Activated CD8-positive, alpha-beta memory T cell treated with anti-CD3 and anti-CD28 coated beads, Interleukin-2, amount 10 ng/mL, durations not matched to agents 7 days and 5 days (primary cell): ENCODE data around the gene ZSWIM5. TPM values are rescaled to one million over a fixed set of nuclear protein-coding genes. Genes with fewer than 3 reads are reported as not detected.

Experiments used
- ATAC-seq: fragments of 150-1000 bp; cut with Tn5 transposase; one replicate; pipeline ENCODE4 v1.10.0; 2021; ENCODE audit warnings: moderate library complexity
- CTCF ChIA-PET: fragments of 350-600 bp; sonication (Branson Sonifier 250); formaldehyde crosslinking; loops from one replicate; lab custom pipeline; 2021; ENCODE audit warnings: antibody characterized with exemption; lab: Charles Lee
- DNase-seq: peaks from one replicate; pipeline ENCODE4 v3.0.0-alpha.2; 2020
- H3K27ac Mint-ChIP-seq: one replicate; pipeline ENCODE4 v1.8.0; 2021; ENCODE audit warnings: mild to moderate bottlenecking, mixed read lengths
- H3K27me3 Mint-ChIP-seq: one replicate; pipeline ENCODE4 v1.8.0; 2021; ENCODE audit warnings: mixed read lengths
- H3K36me3 Mint-ChIP-seq: one replicate; pipeline ENCODE4 v1.8.0; 2021; ENCODE audit warnings: mild to moderate bottlenecking, mixed read lengths
- H3K4me1 Mint-ChIP-seq: one replicate; pipeline ENCODE4 v1.8.0; 2021; ENCODE audit warnings: mixed read lengths
- H3K4me3 Mint-ChIP-seq: one replicate; pipeline ENCODE4 v1.8.0; 2021; ENCODE audit warnings: mild to moderate bottlenecking, moderate library complexity, mixed read lengths
- H3K9me3 Mint-ChIP-seq: one replicate; pipeline ENCODE4 v1.8.0; 2022; ENCODE audit warnings: low read depth, mixed read lengths
- total RNA-seq, 2 experiments: library from RNA; stranded (reverse); gene quantifications; one replicate each; pipeline ENCODE4 v1.2.3, GENCODE V29; 2021

ZSWIM5 gene
- total RNA-seq, 2 experiments from 2014 or later: 0.47 to 0.64 TPM

DNA sequence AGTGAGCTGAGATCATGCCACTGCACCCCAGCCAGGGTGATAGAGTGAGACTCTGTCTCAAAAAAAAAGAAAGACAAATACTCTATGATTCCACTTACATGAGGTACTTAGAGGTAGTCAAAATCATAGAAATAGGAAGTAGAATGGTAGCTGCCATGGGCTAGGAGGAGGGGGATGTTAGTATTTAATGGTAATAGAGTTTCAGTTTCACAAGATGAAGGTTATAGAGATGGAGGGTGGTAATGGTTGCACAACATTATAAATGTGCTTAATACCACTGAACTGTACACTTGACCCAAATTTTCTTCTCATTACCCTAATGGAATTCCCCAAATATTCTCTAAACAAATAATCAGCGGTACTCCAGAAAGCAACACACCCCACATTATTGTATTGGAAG is 232.8 kb downstream of the ZSWIM5 start:
- peaks cover 5% of the 10 kb centered on the region for H3K4me1 Mint-ChIP-seq
- CTCF ChIA-PET: interaction anchor here (1.4 kb wide), 1 partner anchor 41 kb away, joined by 3 read pairs; no protein-coding TSS in a partner anchor
- no peak overlapping the region for H3K27ac Mint-ChIP-seq

DNA sequence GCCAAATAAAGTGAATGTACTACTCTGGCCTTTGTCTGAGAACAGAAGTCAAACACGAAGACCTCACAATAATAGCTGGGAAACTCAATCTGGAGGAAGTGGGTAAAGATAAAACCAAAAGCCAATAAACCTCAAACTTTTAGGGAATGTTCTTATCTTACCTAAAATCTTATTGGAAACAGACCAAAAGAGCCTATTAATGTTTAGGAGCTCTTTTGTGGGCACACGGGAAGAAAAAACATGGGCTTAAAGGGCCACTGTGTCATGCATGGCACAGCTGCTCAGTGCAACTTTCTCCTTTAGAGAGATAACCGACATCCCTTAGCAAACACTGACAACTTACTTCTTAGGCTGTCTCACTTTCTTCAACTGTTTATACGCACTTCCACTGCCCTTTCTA is 236.1 kb downstream of the ZSWIM5 start:
- Mint-ChIP-seq H3K4me3 (no peak overlapping the region), H3K4me1 (peaks cover 5% of the 10 kb centered on the region), H3K36me3 (peaks cover 20% of the 10 kb centered on the region), H3K27me3 (no peaks in the 10 kb centered on the region), H3K27ac (no peak overlapping the region), H3K9me3 (no peaks in the 10 kb centered on the region)
- CTCF ChIA-PET: interaction anchor here (1.2 kb wide), 2 partner anchors 10 to 13 kb away, joined by 3 read pairs; no protein-coding TSS in a partner anchor
- no peak for ATAC-seq
- DNase-seq: no peak

More for the DNA sequence above, 232.8 kb downstream of the ZSWIM5 start:
- Mint-ChIP-seq H3K27me3 (no peaks in the 10 kb centered on the region), H3K4me3 (no peak overlapping the region), H3K9me3 (no peaks in the 10 kb centered on the region), H3K36me3 (peaks cover 45% of the 10 kb centered on the region)
- no peak for DNase-seq
- no peak for ATAC-seq

Other genes with a start within 250 kb of the ZSWIM5 start
- gene EIF2B3, start 220.0 kb downstream of the ZSWIM5 start, total RNA-seq: 10 to 100 TPM; 26.5 to 33.3 TPM
- 10 to 100 TPM; 31.5 to 32.6 TPM for gene HECTD3, start 195.3 kb downstream of the ZSWIM5 start, total RNA-seq
- gene UROD, start 194.4 kb downstream of the ZSWIM5 start, total RNA-seq: 10 to 100 TPM; 68.5 to 72.7 TPM
- 10 to 100 TPM; 16.3 to 23.4 TPM for gene HPDL, start 120.3 kb upstream of the ZSWIM5 start, total RNA-seq
- 10 to 100 TPM; 21.4 to 26.5 TPM for gene TOE1, start 133.6 kb upstream of the ZSWIM5 start, total RNA-seq
- 10 to 100 TPM; 65.3 to 67.2 TPM for gene MUTYH, start 133.8 kb upstream of the ZSWIM5 start, total RNA-seq